Measurements from ENCODE around the gene POMT1.

DNA sequence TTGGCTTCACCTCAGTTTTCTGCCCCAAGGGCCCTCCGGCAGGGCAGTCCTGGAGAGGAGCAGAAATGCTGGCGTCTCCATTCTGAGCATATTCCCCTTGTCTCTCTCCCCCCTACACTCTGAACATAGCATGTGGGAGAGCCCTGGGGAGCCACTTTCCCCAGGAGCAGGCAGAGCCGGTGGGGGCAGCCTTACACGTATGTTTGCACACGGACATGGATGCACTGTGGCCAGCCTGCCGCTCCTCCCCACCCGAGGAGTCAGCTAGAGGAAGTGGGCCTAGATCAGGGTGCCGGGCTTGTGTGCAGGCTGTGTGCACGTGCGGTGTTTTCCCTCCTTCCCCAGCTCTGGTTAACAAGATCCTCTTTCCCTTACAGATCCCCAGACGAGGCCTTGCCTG lies 25.4 kb upstream of the POMT1 start:
- TF ChIP-seq, protein P1, sequence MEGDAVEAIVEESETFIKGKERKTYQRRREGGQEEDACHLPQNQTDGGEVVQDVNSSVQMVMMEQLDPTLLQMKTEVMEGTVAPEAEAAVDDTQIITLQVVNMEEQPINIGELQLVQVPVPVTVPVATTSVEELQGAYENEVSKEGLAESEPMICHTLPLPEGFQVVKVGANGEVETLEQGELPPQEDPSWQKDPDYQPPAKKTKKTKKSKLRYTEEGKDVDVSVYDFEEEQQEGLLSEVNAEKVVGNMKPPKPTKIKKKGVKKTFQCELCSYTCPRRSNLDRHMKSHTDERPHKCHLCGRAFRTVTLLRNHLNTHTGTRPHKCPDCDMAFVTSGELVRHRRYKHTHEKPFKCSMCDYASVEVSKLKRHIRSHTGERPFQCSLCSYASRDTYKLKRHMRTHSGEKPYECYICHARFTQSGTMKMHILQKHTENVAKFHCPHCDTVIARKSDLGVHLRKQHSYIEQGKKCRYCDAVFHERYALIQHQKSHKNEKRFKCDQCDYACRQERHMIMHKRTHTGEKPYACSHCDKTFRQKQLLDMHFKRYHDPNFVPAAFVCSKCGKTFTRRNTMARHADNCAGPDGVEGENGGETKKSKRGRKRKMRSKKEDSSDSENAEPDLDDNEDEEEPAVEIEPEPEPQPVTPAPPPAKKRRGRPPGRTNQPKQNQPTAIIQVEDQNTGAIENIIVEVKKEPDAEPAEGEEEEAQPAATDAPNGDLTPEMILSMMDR (IDR thresholded peaks at IDR 0.05): no peak
- TF ChIP-seq EZH2phosphoT487 (IDR thresholded peaks at IDR 0.05): no peak
